ENCODE results near the gene REX1BD.

- no peak for TF ChIP-seq EZH2 (IDR thresholded peaks at IDR 0.05; ENCODE audit: insufficient read depth, poor library complexity, severe bottlenecking)
- TF ChIP-seq EZH2phosphoT487 (IDR thresholded peaks at IDR 0.05; ENCODE audit: insufficient read depth, low read depth): no peak
These were observed 16.6 kb downstream of the REX1BD start for GRCh38 chr19:18605196-18605545.

Measured in GM23248 (cell line).